GM12878 (cell line): ENCODE data around the gene SEPTIN10. TPM values are rescaled to one million over a fixed set of nuclear protein-coding genes. Genes with fewer than 3 reads are reported as not detected.
A peak's percentile ranks its signal among the peaks of the same experiment; 100 is the strongest.

Source experiments
- ATAC-seq: fragments of 200-7000 bp; cut with Tn5 transposase; 3 replicates; pipeline ENCODE4 v1.9.1; 2020; ENCODE audit warnings: mild to moderate bottlenecking, moderate library complexity
- BruUV-seq: library from RNA; stranded (reverse); fragments of 400-500 nt; replicated peaks from 2 replicates; lab custom pipeline; 2021; lab: Mats Ljungman, UMichigan
- CTCF ChIA-PET: fragments of 300-600 bp; sonication (Branson Sonifier 250); formaldehyde crosslinking; extraction: SDS; loops from one replicate; lab custom pipeline; 2021; ENCODE audit warnings: inconsistent platforms; lab: Yijun Ruan, JAX
- POLR2A ChIA-PET: fragments of 350-600 bp; formaldehyde crosslinking; extraction: SDS; loops from one replicate; lab custom pipeline; 2021; ENCODE audit warnings: inconsistent platforms; lab: Charles Lee
- RAD21 ChIA-PET: fragments of 300-600 bp; sonication (Branson Sonifier 250); formaldehyde crosslinking; loops from one replicate; lab custom pipeline; 2023; ENCODE audit warnings: antibody characterized with exemption; ENCODE audit not compliant: unreplicated experiment; lab: Charles Lee
- SMC1A ChIA-PET: fragments of 300-600 bp; sonication (Branson Sonifier 250); formaldehyde crosslinking; loops from one replicate; lab custom pipeline; 2023; ENCODE audit not compliant: unreplicated experiment, uncharacterized antibody; lab: Charles Lee
- DNase-seq: peaks from one replicate; pipeline ENCODE4 v3.0.0-alpha.2; 2011; ENCODE audit warnings: low read depth, low spot score
- FAIRE-seq: peaks from 3 replicates; lab custom pipeline; 2011; peaks lifted over from hg19 to GRCh38; lab: Jason Lieb, UNC
- H2AFZ ChIP-seq: 2 replicates; pipeline ENCODE4 v1.6.0; 2011; ENCODE audit warnings: low read depth, low read length, control low read depth; ENCODE audit not compliant: control insufficient read depth
- H3K27ac ChIP-seq: 2 replicates; pipeline ENCODE4 v1.5.1; 2011; ENCODE audit warnings: control low read depth; ENCODE audit not compliant: control insufficient read depth, insufficient read depth
- H3K27me3 ChIP-seq, 2 experiments: replicated peaks in 1 of 2; 2 replicates each; pipeline versions ENCODE4 v1.6.0 to v1.6.1; 2011; ENCODE audit warnings: low read length in 1 of 2; ENCODE audit not compliant: control insufficient read depth in 2 of 2, insufficient read depth in 2 of 2
- H3K36me3 ChIP-seq, 2 experiments: 2 replicates each; pipeline ENCODE4 v1.5.1; 2011; ENCODE audit warnings: low read length in 1 of 2; ENCODE audit not compliant: control insufficient read depth in 2 of 2, insufficient read depth in 2 of 2
- H3K4me1 ChIP-seq: 2 replicates; pipeline ENCODE4 v1.6.1; 2011; ENCODE audit warnings: mild to moderate bottlenecking, low read length, moderate library complexity, mixed read lengths; ENCODE audit not compliant: control insufficient read depth, insufficient read depth
- H3K4me2 ChIP-seq: 2 replicates; pipeline ENCODE4 v1.6.0; 2011; ENCODE audit warnings: control low read depth; ENCODE audit not compliant: control insufficient read depth, insufficient read depth
- H3K4me3 ChIP-seq: fragments of 200-600 bp; sonication (generic); 2 replicates; pipeline ENCODE4 v1.5.1; 2016
- H3K79me2 ChIP-seq: 2 replicates; pipeline ENCODE4 v1.6.0; 2011; ENCODE audit warnings: low read length; ENCODE audit not compliant: control insufficient read depth, insufficient read depth
- H3K9ac ChIP-seq: 2 replicates; pipeline ENCODE4 v1.8.0; 2011; ENCODE audit warnings: low read length, control low read depth, mixed read lengths; ENCODE audit not compliant: control insufficient read depth, insufficient read depth
- H3K9me3 ChIP-seq: replicated peaks from 3 replicates; pipeline ENCODE4 v1.5.1; 2011; ENCODE audit warnings: mild to moderate bottlenecking, low read length; ENCODE audit not compliant: control insufficient read depth, insufficient read depth
- H4K20me1 ChIP-seq: 2 replicates; pipeline ENCODE4 v1.6.0; 2011; ENCODE audit not compliant: control insufficient read depth, insufficient read depth
- BCL11A ChIP-seq: IDR thresholded peaks from 2 replicates; pipeline ENCODE4 v1.6.1; 2011; ENCODE audit warnings: low read depth, low read length
- JUNB ChIP-seq: IDR thresholded peaks from 2 replicates; pipeline ENCODE4 v1.6.1; 2016; ENCODE audit warnings: antibody characterized with exemption, mild to moderate bottlenecking
- MXI1 ChIP-seq: fragments of 150-350 bp; IDR thresholded peaks from 2 replicates; pipeline ENCODE4 v1.6.1; 2011; ENCODE audit warnings: low read depth, mild to moderate bottlenecking, inconsistent platforms, low read length, improper control_type of control experiment
- NRF1 ChIP-seq: conservative IDR thresholded peaks from 2 replicates; pipeline ENCODE4 v1.6.1; 2011; ENCODE audit warnings: mild to moderate bottlenecking, low read depth, low read length, improper control_type of control experiment
- POLR2A ChIP-seq: IDR thresholded peaks from 2 replicates; pipeline ENCODE4 v1.6.1; 2011; ENCODE audit warnings: low read depth, mild to moderate bottlenecking, low read length
- RAD21 ChIP-seq: IDR thresholded peaks from 2 replicates; pipeline ENCODE4 v1.6.1; 2011; ENCODE audit warnings: mild to moderate bottlenecking, low read depth, low read length, moderate library complexity; ENCODE audit not compliant: insufficient read depth
- RUNX3 ChIP-seq: IDR thresholded peaks from 2 replicates; pipeline ENCODE4 v1.6.1; 2012; ENCODE audit warnings: low read length, inconsistent platforms
- SMC3 ChIP-seq: IDR thresholded peaks from 2 replicates; pipeline ENCODE4 v1.6.1; 2011; ENCODE audit warnings: low read length, improper control_type of control experiment, borderline replicate concordance
- YBX1 ChIP-seq: fragments of 450-650 bp; IDR thresholded peaks from 2 replicates; pipeline ENCODE4 v1.6.1; 2016; ENCODE audit warnings: antibody characterized with exemption
- WGBS: methylation state at CpG from one replicate; pipeline ENCODE4 v1.1.6; 2016; ENCODE audit warnings: low lambda C conversion rate; ENCODE audit not compliant: insufficient replicate concordance, insufficient coverage; ENCODE audit errors: missing lambda C conversion rate; 5-methylcytosine and 5-hydroxymethylcytosine counted together
- in situ Hi-C: fragments of 300-500 bp; cut with MboI; formaldehyde crosslinking; loops from 9 replicates; pipeline ENCODE4 v1.14.3; 2018; ENCODE audit warnings: mixed read lengths
- intact Hi-C: fragments of 100-400 bp; cut with micrococcal nuclease; formaldehyde crosslinking; loops from one replicate; pipeline ENCODE4 v1.14.2; 2022; ENCODE audit not compliant: unreplicated experiment
- polyA plus RNA-seq, 11 experiments: library from polyadenylated mRNA; depleted of rRNA in 4 of 11; unstranded in 6 of 11; stranded (reverse) in 5 of 11; fragments of >200 nt; fragmentation: Nextera tagmentation in 4 of 11; fragmentation: Illumina TruSeq in 1 of 11; extraction: Ambion mirVana in 4 of 11; extraction: Trizol in 1 of 11; gene quantifications; 1 replicate in 1 of 11; 2 replicates in 10 of 11; pipeline versions ENCODE4 v1.2.1 to v1.2.3, GENCODE V29; 2011 to 2016; ENCODE audit warnings: inconsistent platforms in 2 of 11, missing spikeins in 2 of 11, low read depth in 1 of 11
- total RNA-seq, 4 experiments: library from RNA; depleted of rRNA in 3 of 4; stranded (reverse); fragments of >200 nt in 3 of 4; fragmentation: Illumina TruSeq in 1 of 4; extraction: Trizol in 1 of 4; gene quantifications; 2 replicates each; pipeline versions ENCODE4 v1.2.1 to v1.2.3, GENCODE V29; 2013 to 2021
- TF ChIP-seq, protein P1 (sequence below): fragments of 450-650 bp; IDR thresholded peaks from 2 replicates; pipeline ENCODE4 v1.6.1; 2017; ENCODE audit warnings: mild to moderate bottlenecking
- TF ChIP-seq, protein P2 (sequence below): fragments of 450-650 bp; IDR thresholded peaks from 2 replicates; pipeline ENCODE4 v1.6.1; 2016; ENCODE audit warnings: mild to moderate bottlenecking
- TF ChIP-seq, protein P3 (sequence below), 3 experiments: IDR thresholded peaks in 2 of 3; conservative IDR thresholded peaks in 1 of 3; 2 replicates each; pipeline ENCODE4 v1.5.1; 2011; ENCODE audit warnings: low read depth in 3 of 3, low read length in 3 of 3, mild to moderate bottlenecking in 3 of 3, control low read depth in 2 of 3, moderate library complexity in 2 of 3, inconsistent platforms in 1 of 3, mixed read lengths in 1 of 3; ENCODE audit not compliant: control insufficient read depth in 2 of 3, insufficient read depth in 1 of 3; ENCODE audit errors: extremely low read depth in 1 of 3
- TF ChIP-seq, protein P4 (sequence below): fragments of 450-650 bp; IDR thresholded peaks from 2 replicates; pipeline ENCODE4 v1.6.1; 2017; ENCODE audit warnings: mild to moderate bottlenecking, moderate library complexity

The SEPTIN10 gene
- total and polyA plus RNA-seq, 10 of the 15 experiments (the other 5 are each of a cell fraction or from before 2014, with no cell fraction given), result 20.2 to 132 (median 62.7) TPM

DNA sequence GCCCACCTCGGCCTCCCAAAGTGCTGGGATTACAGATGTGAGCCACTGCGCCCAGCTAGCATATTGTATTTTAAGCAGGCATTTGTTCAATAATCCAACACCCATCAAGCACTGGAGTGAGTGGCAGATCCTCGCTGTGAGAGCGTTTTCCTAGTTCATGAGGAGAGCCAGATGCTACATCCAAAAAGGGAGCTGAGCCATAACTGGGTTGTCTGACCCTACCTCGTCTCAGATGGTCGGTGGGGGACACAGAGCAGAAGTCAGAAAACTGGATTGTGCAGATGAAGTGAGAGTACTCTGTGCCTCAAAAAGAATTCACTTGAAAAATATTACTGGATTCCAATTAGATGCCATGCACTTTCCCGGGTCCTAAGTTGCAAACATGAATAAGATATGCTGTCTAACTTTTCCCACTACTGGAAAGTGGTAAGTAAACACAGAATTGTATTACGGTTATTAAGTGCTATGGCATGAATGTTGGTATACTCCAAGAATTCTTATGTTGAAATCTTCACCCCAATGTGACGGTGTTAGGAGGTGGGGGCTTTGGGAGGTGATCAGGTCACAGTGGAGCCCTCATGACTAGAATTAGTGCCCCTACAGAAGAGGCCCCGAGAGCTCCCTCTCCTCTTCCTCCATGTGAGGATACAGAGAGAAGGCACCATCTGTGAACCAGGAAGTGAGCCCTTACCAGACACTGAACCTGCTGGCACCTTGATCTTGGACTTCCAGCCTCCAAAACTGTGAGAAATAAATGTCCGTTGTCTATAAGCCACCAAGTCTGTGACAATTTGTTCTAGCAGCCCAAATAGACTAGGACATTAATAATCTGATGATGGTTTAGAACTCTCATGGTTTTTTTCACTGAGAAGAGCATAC, 21.9 kb upstream of the SEPTIN10 start:
- in situ Hi-C loops, result no loop called here
- SMC1A ChIA-PET, result no interaction called here
- H3K4me1 ChIP-seq, result peaks cover 32% of the 10 kb centered on the region
- H3K4me2 ChIP-seq, result no peak overlapping the region
- no TSS peak for BruUV-seq
- no peaks in the 10 kb centered on the region for H3K79me2 ChIP-seq
- DNase-seq (no peak), ATAC-seq (no peak), FAIRE-seq (no peak)
- intact Hi-C loops, result no loop called here
- no peaks in the 10 kb centered on the region for H3K27me3 ChIP-seq
- H3K9me3 ChIP-seq, result peaks cover 2% of the 10 kb centered on the region; the same call in 2 of the 3 replicates
- H4K20me1 ChIP-seq, result no peaks in the 10 kb centered on the region
- H2AFZ ChIP-seq, result peak overlapping the region; percentile 58
- CTCF ChIA-PET, result no interaction called here
- WGBS, result 39% methylated on average over 11 of the region's 11 CpGs
- H3K36me3 ChIP-seq, result no peaks in the 10 kb centered on the region
- H3K4me3 ChIP-seq, result no peak overlapping the region
- POLR2A ChIA-PET, result no interaction called here
- no peak overlapping the region for H3K9ac ChIP-seq
- peak overlapping the region; percentile 57 for H3K27ac ChIP-seq
- RAD21 ChIA-PET, result no interaction called here
- TF ChIP-seq SMC3, result no peak
- TF ChIP-seq MXI1, result no peak
- no peak for TF ChIP-seq BCL11A
- no peak for TF ChIP-seq NRF1
- TF ChIP-seq, protein P1, sequence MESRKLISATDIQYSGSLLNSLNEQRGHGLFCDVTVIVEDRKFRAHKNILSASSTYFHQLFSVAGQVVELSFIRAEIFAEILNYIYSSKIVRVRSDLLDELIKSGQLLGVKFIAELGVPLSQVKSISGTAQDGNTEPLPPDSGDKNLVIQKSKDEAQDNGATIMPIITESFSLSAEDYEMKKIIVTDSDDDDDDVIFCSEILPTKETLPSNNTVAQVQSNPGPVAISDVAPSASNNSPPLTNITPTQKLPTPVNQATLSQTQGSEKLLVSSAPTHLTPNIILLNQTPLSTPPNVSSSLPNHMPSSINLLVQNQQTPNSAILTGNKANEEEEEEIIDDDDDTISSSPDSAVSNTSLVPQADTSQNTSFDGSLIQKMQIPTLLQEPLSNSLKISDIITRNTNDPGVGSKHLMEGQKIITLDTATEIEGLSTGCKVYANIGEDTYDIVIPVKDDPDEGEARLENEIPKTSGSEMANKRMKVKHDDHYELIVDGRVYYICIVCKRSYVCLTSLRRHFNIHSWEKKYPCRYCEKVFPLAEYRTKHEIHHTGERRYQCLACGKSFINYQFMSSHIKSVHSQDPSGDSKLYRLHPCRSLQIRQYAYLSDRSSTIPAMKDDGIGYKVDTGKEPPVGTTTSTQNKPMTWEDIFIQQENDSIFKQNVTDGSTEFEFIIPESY, result no peak
- no peak for TF ChIP-seq JUNB
- no peak for TF ChIP-seq YBX1
- TF ChIP-seq RAD21, result no peak
- TF ChIP-seq, protein P2, sequence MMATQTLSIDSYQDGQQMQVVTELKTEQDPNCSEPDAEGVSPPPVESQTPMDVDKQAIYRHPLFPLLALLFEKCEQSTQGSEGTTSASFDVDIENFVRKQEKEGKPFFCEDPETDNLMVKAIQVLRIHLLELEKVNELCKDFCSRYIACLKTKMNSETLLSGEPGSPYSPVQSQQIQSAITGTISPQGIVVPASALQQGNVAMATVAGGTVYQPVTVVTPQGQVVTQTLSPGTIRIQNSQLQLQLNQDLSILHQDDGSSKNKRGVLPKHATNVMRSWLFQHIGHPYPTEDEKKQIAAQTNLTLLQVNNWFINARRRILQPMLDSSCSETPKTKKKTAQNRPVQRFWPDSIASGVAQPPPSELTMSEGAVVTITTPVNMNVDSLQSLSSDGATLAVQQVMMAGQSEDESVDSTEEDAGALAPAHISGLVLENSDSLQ, result no peak
- TF ChIP-seq RUNX3, result no peak
- TF ChIP-seq, protein P3, sequence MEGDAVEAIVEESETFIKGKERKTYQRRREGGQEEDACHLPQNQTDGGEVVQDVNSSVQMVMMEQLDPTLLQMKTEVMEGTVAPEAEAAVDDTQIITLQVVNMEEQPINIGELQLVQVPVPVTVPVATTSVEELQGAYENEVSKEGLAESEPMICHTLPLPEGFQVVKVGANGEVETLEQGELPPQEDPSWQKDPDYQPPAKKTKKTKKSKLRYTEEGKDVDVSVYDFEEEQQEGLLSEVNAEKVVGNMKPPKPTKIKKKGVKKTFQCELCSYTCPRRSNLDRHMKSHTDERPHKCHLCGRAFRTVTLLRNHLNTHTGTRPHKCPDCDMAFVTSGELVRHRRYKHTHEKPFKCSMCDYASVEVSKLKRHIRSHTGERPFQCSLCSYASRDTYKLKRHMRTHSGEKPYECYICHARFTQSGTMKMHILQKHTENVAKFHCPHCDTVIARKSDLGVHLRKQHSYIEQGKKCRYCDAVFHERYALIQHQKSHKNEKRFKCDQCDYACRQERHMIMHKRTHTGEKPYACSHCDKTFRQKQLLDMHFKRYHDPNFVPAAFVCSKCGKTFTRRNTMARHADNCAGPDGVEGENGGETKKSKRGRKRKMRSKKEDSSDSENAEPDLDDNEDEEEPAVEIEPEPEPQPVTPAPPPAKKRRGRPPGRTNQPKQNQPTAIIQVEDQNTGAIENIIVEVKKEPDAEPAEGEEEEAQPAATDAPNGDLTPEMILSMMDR (IDR thresholded peaks at IDR 0.05 in 2 of 3, conservative IDR thresholded peaks at IDR 0.05 in 1 of 3; ENCODE audit: control insufficient read depth in 2 of 3, extremely low read depth in 1 of 3, insufficient read depth in 1 of 3, low read depth in 3 of 3, low read length in 3 of 3), result no peak
- TF ChIP-seq POLR2A, result no peak
- TF ChIP-seq, protein P4, sequence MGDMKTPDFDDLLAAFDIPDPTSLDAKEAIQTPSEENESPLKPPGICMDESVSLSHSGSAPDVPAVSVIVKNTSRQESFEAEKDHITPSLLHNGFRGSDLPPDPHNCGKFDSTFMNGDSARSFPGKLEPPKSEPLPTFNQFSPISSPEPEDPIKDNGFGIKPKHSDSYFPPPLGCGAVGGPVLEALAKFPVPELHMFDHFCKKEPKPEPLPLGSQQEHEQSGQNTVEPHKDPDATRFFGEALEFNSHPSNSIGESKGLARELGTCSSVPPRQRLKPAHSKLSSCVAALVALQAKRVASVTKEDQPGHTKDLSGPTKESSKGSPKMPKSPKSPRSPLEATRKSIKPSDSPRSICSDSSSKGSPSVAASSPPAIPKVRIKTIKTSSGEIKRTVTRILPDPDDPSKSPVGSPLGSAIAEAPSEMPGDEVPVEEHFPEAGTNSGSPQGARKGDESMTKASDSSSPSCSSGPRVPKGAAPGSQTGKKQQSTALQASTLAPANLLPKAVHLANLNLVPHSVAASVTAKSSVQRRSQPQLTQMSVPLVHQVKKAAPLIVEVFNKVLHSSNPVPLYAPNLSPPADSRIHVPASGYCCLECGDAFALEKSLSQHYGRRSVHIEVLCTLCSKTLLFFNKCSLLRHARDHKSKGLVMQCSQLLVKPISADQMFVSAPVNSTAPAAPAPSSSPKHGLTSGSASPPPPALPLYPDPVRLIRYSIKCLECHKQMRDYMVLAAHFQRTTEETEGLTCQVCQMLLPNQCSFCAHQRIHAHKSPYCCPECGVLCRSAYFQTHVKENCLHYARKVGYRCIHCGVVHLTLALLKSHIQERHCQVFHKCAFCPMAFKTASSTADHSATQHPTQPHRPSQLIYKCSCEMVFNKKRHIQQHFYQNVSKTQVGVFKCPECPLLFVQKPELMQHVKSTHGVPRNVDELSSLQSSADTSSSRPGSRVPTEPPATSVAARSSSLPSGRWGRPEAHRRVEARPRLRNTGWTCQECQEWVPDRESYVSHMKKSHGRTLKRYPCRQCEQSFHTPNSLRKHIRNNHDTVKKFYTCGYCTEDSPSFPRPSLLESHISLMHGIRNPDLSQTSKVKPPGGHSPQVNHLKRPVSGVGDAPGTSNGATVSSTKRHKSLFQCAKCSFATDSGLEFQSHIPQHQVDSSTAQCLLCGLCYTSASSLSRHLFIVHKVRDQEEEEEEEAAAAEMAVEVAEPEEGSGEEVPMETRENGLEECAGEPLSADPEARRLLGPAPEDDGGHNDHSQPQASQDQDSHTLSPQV, result no peak
